Fibroblast of lung (primary cell): Measurements from ENCODE around the gene NEO1.

Source experiments
- CTCF ChIP-seq, 2 donors: IDR thresholded peaks in 1 of 2; conservative IDR thresholded peaks in 1 of 2; 1 replicate in 1 of 2; 2 replicates in 1 of 2; pipeline ENCODE4 v1.5.1; 2011 to 2012; ENCODE audit warnings: low read length in 2 of 2, control low read depth in 1 of 2, inconsistent platforms in 1 of 2, low read depth in 1 of 2, mild to moderate bottlenecking in 1 of 2
- EZH2 ChIP-seq: IDR thresholded peaks from 2 replicates; pipeline ENCODE4 v1.5.1; 2012; ENCODE audit warnings: low read length, control low read depth, mild to moderate bottlenecking; ENCODE audit errors: missing control alignments

- TF ChIP-seq CTCF (conservative IDR thresholded peaks at IDR 0.05 in 1 of 2, IDR thresholded peaks at IDR 0.05 in 1 of 2; ENCODE audit: low read depth in 1 of 2, low read length in 2 of 2) (no peak), EZH2 (no peak)
Measured at GRCh38 chr15:73141216-73141900, 89.1 kb downstream of the NEO1 start.
